Nephron (organoid): ENCODE data around the gene CLDND1.

Experiments
- H3K27ac Mint-ChIP-seq, 3 experiments: 2 replicates each; pipeline ENCODE4 v1.8.0; 2020; ENCODE audit warnings: mixed read lengths in 3 of 3, mild to moderate bottlenecking in 2 of 3, moderate library complexity in 1 of 3
- H3K27me3 Mint-ChIP-seq: 2 replicates; pipeline ENCODE4 v1.8.0; 2021; ENCODE audit warnings: low read depth, mild to moderate bottlenecking, moderate library complexity, mixed read lengths
- H3K36me3 Mint-ChIP-seq: 2 replicates; pipeline ENCODE4 v1.8.0; 2020; ENCODE audit warnings: low read depth, mixed read lengths
- H3K4me1 Mint-ChIP-seq: 2 replicates; pipeline ENCODE4 v1.8.0; 2020; ENCODE audit warnings: mixed read lengths
- H3K4me3 Mint-ChIP-seq, 3 experiments: 2 replicates each; pipeline ENCODE4 v1.8.0; 2020; ENCODE audit warnings: mild to moderate bottlenecking in 3 of 3, mixed read lengths in 3 of 3, moderate library complexity in 2 of 3
- H3K9me3 Mint-ChIP-seq: 2 replicates; pipeline ENCODE4 v1.8.0; 2020; ENCODE audit warnings: mixed read lengths
- CTCF ChIP-seq, 3 experiments: fragments of 200-600 bp; sonication (generic); IDR thresholded peaks; one replicate each; pipeline ENCODE4 v1.5.0; 2021; ENCODE audit warnings: antibody characterized with exemption in 3 of 3; ENCODE audit not compliant: unreplicated experiment in 3 of 3

CLDND1 gene

GRCh38 chr3:98504539-98504938 lies 18.2 kb downstream of the CLDND1 start:
- H3K4me3 Mint-ChIP-seq: no peak overlapping the region

DNA sequence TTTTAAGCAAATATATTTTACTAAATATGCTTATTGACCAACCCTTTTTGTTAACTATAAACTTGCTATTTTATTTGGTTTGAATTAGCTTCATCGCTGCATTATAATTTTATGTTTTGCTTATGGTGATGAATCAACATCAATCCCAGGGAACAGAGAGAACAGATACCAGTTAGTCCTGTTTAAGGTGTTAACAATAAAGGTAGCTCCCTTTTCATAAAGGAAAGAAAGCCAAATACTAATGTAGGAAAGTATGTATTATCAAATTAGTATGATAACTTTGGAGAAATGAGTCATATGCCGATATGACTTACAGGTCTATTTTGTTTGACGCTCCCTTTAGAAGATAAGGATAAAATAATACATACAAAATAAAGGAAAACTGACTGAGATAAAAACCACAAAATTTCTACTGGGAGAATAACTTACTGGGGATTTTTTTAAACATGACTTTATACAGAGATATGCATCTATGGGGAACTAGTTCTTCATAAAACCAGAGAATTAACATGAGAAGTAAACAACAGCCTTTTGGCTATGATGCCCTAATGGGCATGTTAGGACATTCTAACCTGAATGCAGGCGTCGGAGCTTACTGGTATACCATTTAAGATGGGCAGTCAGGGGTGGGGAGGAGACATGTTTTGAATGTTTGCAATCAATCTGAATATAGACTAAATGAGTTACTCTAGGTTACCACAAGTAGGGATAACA lies 20.7 kb downstream of the CLDND1 start:
- Mint-ChIP-seq H3K9me3 (no peaks in the 10 kb centered on the region), H3K36me3 (no peaks in the 10 kb centered on the region)
- TF ChIP-seq CTCF (IDR thresholded peaks at IDR 0.05; ENCODE audit: unreplicated experiment in 3 of 3): no peak

More at GRCh38 chr3:98504539-98504938, 18.2 kb downstream of the CLDND1 start:
- Mint-ChIP-seq H3K9me3 (no peaks in the 10 kb centered on the region), H3K4me1 (no peaks in the 10 kb centered on the region), H3K27ac (no peak overlapping the region), H3K27me3 (no peaks in the 10 kb centered on the region), H3K36me3 (peaks cover 2% of the 10 kb centered on the region)
- no peak for TF ChIP-seq CTCF (IDR thresholded peaks at IDR 0.05; ENCODE audit: unreplicated experiment in 3 of 3)

DNA sequence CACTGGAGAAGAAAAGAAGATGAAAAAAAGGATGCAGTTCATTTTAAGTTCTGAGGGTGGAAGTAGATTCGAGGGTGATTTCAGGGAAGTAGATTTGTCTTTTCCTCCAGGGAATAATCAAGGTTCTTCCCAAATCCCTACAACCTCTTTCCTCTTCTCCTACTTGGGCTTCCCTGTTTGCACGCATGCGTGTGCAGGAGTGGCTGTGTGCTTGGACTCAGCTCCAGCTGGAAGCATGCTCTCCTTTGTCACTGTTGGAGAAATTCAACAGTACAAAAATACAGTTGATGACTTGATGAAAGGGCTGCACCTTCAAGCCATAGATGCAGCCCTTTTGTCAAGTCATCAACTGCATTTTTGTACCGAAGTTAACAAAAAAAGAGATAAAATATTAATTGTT lies 21.4 kb downstream of the CLDND1 start:
- H3K27ac Mint-ChIP-seq: no peak overlapping the region
- no peaks in the 10 kb centered on the region for H3K9me3 Mint-ChIP-seq
- no peaks in the 10 kb centered on the region for H3K36me3 Mint-ChIP-seq

More for the DNA sequence above, 20.7 kb downstream of the CLDND1 start:
- Mint-ChIP-seq H3K27ac (no peak overlapping the region), H3K27me3 (no peaks in the 10 kb centered on the region), H3K4me3 (no peak overlapping the region), H3K4me1 (no peaks in the 10 kb centered on the region)

DNA sequence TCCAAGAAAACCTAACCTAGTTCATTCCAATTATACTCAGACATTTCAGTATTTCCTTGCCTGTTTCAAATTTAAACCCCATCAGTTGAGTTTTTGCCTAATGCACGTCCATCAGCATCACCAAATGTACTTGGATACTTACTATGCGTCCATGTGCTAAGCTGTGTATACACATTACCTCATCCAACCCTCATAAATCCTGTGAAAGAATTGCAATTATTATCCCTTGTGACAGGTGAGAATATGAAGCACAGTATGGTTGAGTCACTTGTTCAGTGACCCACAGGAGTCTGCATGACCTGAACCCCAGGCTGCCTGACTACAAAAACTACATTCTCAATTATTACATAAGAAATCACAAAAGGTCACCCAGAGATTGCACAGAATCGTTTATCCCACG lies 22.7 kb downstream of the CLDND1 start:
- Mint-ChIP-seq H3K9me3 (no peaks in the 10 kb centered on the region), H3K36me3 (no peaks in the 10 kb centered on the region), H3K27me3 (no peaks in the 10 kb centered on the region), H3K27ac (no peak overlapping the region), H3K4me3 (no peak overlapping the region), H3K4me1 (no peaks in the 10 kb centered on the region)
- no peak for TF ChIP-seq CTCF (IDR thresholded peaks at IDR 0.05; ENCODE audit: unreplicated experiment in 3 of 3)

More for the DNA sequence above, 21.4 kb downstream of the CLDND1 start:
- TF ChIP-seq CTCF (IDR thresholded peaks at IDR 0.05; ENCODE audit: unreplicated experiment in 3 of 3): no peak
- Mint-ChIP-seq H3K4me3 (no peak overlapping the region), H3K4me1 (no peaks in the 10 kb centered on the region), H3K27me3 (no peaks in the 10 kb centered on the region)

GRCh38 chr3:98497381-98497780 lies 25.3 kb downstream of the CLDND1 start, which contains the start of gene OR5K2:
Gene OR5K2 (plus strand): TSS chr3:98497681. CDS start chr3:98497681, 0 bp downstream.
- H3K36me3 Mint-ChIP-seq: no peaks in the 10 kb centered on the region
- no peak for TF ChIP-seq CTCF (IDR thresholded peaks at IDR 0.05; ENCODE audit: unreplicated experiment in 3 of 3)
- H3K4me3 Mint-ChIP-seq: no peak within 1 kb of the TSS
- H3K4me1 Mint-ChIP-seq: no peaks in the 10 kb centered on the region
- H3K27ac Mint-ChIP-seq: no peak within 1 kb of the TSS
- H3K27me3 Mint-ChIP-seq: no peaks in the 10 kb centered on the region
- no peaks in the 10 kb centered on the region for H3K9me3 Mint-ChIP-seq

DNA sequence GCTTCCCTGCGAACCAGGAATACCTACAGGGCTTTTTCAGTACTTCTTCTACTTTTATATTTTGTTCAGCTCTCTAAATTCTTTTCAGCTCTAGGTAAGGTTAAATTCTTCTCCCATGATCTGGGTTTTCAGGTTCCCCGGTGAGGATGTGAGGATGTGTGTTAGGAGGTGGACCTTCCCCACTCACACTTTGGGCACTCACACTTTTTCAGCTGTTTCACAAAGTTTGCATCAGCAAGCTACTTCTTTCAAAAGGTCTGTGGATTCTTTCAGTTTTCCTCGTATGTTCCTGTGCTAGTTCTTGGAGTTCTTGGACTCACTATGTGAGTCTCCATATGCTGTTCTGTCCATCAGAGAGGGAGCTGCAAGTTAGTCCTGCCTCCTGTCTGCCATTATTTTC lies 39.1 kb downstream of the CLDND1 start:
- Mint-ChIP-seq H3K4me3 (no peak overlapping the region), H3K4me1 (no peaks in the 10 kb centered on the region), H3K36me3 (no peaks in the 10 kb centered on the region), H3K27ac (no peak overlapping the region), H3K9me3 (peaks cover 18% of the 10 kb centered on the region), H3K27me3 (peaks cover 4% of the 10 kb centered on the region)
- no peak for TF ChIP-seq CTCF (IDR thresholded peaks at IDR 0.05; ENCODE audit: unreplicated experiment in 3 of 3)
